T47D (cell line): ENCODE measurements around the gene DNM3.

Experiments
- DNase-seq, 2 experiments: peaks; one replicate each; pipeline versions ENCODE4 v3.0.0 to v3.0.0-alpha.2; 2011 to 2012; ENCODE audit warnings: low read depth in 1 of 2, low spot score in 1 of 2
- JUND ChIP-seq: IDR thresholded peaks from 2 replicates; pipeline ENCODE4 v1.6.1; 2012; ENCODE audit warnings: low read depth
- in situ Hi-C: cut with HindIII; loops from 2 replicates; pipeline ENCODE4 v1.10.0; 2016; ENCODE audit warnings: low sequenced_read_pairs, low pct_unique_long_range_greater_than_20kb

Gene DNM3

DNA sequence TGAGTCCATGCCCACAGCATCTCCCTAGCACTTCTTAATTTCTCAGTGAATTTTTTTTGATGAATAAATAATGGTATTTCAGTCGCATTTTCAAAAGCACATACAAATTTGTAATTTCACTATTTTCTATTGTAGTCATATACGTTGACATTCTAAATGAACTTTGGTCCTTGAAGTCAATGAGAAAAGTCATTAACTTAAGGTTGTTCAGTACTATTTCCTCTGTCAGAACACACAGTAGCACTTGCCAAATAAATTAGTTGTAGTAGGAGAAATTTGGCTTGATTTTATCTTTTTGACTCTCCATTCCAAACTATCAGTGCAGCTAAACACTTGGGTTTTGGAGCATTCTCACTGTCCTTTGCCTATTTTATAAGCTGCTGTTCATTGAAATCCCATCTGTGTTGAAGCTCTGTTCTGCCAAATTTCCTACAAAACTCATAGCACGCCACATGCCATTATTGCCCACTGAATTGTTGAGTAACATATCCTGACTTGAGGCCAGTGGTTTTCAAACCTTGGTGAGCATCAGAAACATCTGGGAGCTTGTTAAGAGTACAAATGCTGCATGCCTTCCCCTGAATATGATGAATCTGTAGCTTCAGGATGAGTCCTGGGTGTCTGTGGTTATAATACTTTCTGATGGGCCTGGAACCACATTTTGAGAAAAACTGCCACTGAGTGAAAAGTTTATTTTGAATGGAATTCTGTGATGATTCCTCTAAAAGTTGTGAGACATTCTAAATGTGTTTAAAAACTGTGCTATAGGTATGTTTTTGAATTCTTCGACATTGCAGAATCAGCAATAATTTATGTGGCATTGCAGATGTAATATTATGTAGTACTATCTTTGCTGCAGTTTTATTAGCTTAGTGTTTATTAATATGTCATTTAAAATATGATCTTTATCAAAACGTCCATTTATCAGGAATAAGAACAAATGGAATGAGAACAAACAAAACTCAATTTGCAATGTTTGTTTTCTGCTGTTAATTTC is 78.9 kb downstream of the DNM3 start:
- in situ Hi-C loops, result no loop called here
- no peak for TF ChIP-seq JUND
- no peak for DNase-seq

DNA sequence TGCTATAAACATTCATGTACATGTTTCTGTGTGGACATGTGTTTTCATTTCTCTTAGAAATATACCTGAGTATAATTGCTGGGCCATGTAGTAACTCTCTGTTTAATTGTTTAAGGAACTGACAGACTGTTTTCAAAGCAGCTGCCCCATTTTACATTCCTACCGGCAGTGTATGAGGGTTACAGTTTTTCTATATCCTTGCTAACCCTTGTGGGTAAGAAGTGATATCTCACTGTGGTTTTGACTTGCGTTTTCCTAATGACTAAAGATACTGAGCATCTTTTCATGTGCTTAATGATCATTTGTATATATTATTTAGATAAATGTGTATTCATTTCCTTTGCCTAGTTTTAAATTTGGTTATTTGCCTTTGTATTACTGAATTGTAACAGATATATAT is 81.7 kb downstream of the DNM3 start:
- DNase-seq, result no peak
- in situ Hi-C loops, result no loop called here
- TF ChIP-seq JUND, result no peak

DNA sequence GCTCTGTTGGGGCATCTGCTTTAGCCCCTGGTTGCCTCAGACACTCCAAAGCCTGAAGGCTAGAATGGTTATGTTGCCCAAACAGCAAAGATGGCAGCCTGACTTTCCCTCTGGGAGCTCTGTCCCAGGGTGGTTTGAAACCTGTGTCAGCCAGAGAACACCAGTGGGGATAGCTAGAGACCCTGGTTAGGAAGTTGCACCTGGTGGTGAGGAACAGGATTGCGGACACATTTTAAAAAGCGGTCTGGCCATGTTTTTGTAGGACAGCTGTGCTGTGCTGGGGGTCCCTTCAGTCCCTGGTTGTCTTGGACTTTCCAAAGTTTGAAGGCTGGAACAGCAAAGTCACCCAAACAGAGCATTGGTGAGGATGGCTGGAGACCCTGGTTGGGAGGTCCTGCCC is 87.8 kb downstream of the DNM3 start:
- no peak for TF ChIP-seq JUND
- no peak for DNase-seq
- in situ Hi-C loops, result no loop called here

DNA sequence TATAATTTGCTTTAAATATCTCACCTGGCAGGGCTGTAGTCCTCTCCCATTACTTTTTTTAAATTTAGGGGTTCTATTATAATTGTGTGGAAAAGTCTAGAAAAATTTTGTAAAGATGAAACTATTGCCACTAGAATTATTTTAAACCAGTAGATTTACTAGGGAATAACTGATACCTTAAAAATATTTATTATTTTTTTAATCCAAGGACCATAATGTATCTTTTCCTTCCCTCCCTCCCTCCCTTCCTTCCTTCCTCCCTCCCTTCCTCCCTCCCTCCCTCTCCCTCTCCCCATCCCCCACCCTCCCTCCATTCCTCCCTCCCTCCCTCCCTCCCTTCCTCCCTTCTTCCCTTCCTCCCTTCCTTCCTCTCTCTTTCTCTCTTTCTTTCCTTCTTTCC is 90.5 kb downstream of the DNM3 start:
- in situ Hi-C loops, result no loop called here
- no peak for TF ChIP-seq JUND
- no peak for DNase-seq

DNA sequence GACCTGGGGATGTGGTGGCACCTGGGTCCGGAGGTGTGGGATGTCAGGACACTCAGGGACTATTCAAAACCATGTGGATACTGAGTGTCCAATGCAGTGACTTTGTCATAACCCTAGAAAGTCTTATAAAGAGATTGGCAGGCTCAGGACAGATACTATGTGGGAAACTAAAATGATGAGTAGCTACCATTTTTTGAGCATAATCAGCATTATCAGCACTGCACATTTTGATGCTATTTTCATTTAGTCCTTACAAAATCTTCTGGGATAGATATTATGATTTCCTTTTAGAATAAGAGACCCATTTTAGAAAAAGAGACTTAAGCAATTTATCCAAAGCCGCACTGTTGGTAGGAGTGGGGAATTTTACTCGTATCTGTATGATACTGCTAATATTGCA is 93.4 kb downstream of the DNM3 start:
- TF ChIP-seq JUND, result no peak
- in situ Hi-C loops, result no loop called here
- no peak for DNase-seq

DNA sequence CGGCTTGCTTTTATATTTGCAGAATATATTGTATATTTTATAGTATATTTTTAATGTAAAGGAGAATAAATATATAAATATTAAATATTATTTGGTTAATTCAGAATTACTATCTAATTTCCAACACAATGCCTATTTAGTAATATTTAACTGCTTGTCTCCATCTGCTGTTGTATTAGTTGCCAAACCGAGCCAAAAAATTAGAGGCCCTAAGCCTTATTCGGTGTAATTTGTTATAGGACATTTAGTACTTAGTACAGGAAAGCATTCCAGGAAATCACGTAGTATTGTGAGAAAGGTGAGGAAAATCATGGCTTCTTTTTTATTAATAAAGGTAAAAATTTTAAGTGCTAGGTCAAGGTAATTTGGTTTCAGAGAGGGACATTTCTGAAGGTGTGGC is 93.8 kb downstream of the DNM3 start:
- no peak for DNase-seq
- in situ Hi-C loops, result no loop called here
- no peak for TF ChIP-seq JUND

DNA sequence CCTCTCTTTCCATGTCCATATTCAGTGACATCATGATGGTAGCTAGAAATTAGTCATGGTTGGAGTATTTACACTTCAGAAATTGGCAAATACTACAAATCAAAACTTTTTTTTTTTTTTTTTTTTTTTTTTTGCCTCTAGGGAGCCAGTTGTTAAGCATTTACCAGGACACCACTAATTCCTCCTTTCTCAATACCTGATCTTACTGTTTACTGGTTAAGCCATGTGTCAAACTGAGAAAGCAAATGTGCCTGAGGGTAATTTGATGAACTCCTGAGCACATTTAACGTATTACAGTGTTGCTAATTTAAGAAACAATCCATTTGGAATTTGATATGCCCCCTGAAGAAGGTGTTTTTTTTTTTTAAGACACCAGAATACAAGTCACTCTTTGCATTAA is 94.4 kb downstream of the DNM3 start:
- DNase-seq, result no peak
- TF ChIP-seq JUND, result no peak
- in situ Hi-C loops, result no loop called here

DNA sequence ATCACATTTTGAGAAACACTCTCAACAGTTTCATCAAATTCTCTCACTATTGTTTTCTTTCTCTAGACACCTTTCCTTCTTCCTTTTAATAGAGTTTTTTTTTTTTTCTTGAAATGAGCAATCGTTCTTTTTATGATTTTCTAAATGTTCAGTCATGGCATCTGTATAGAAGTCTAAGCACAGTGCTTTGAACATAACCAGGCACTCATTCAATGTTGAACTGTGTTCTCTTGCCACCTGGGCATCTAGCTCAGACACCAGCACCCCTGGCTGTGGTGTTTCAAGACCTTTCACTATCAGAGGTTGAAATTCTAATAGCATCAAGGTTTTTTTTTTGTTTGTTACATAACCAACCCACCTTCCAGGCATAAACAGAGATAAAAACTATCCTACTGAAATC is 96.6 kb downstream of the DNM3 start:
- in situ Hi-C loops, result no loop called here
- TF ChIP-seq JUND, result no peak
- no peak for DNase-seq

DNA sequence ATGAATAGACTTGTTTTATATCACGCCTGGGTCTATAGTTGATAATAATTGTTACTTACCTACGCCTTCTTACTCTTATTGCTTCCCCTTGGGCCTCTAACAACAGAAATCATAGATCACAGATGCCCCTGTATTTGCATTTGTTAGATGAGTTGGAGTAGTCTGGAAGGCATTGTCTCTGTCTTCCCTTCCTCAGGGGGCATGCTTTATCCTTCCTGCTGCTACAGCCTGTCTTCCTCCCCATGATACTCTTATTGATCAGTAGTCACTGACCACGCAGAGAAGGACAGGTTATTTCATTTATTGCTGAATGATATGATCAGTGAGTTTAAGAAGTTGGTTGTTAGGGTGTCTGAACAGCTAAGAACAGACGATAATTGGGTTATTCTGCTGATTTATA is 98.4 kb downstream of the DNM3 start:
- in situ Hi-C loops, result no loop called here
- no peak for DNase-seq
- TF ChIP-seq JUND, result no peak

DNA sequence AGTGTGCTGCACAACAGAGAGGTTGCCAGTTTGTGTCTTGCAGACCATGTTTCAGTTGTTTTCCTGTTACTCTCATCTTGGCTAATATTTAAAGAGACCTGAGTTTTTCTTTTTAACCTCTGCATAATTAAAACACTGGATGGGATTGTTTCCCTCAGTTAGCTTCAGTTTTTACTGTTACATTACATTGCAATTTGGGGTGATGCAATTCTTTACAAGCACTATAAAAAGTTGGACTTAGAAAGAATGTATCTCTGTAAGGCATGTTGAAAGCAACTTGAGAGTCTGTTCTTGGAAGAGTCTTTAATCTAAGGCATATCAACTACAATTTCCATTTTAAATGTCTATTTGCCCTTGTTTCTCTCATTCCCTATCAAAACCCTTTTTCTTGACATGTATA is 99.1 kb downstream of the DNM3 start:
- no peak for TF ChIP-seq JUND
- in situ Hi-C loops, result no loop called here
- no peak for DNase-seq

DNA sequence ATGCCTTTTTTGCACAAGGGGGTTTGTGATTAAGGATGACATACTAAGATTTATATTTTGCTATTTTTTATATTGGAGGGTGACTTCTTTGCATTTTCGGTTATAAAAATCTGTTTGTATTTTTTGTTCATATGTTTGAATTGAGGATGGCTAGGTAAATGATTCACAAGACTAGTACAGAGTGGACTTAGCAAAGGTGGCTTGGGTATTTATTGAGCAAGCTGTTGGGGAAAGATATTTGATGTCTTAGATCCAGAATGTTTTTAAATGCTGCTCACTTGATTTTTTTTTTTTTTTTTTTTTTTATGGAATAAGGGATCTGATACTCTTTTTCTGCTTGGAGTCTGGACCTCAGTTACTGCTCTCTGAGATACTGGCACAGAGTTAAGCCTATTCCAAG is 100.6 kb downstream of the DNM3 start:
- DNase-seq, result no peak
- no peak for TF ChIP-seq JUND
- in situ Hi-C loops, result no loop called here

DNA sequence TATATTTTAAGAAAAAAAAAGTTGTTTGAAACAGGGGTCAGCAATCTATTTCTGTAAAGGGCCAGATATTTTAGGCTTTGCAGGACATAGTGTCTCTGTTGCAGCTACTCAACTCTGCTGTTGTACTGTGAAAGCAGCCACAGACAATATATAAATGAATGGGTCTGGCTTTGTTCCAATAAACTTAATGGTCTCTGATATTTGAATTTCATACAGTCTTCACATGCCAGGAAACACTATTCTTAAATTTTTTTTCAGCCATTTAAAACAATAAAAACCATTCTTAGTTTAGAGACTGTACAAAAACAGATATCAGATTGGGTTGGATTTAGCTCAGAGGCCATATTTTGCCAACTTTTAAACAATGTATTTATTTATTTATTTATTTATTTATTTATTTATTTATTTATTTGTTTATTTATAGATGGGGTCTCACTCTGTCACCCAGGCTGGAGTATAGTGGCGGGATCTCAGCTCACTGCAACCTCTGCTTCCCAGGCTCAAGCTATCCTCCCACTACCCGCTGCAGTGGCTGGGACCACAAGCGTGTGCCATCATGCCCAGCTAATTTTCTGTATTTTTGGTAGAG is 102.8 kb downstream of the DNM3 start:
- DNase-seq, result no peak
- in situ Hi-C loops, result no loop called here
- no peak for TF ChIP-seq JUND

DNA sequence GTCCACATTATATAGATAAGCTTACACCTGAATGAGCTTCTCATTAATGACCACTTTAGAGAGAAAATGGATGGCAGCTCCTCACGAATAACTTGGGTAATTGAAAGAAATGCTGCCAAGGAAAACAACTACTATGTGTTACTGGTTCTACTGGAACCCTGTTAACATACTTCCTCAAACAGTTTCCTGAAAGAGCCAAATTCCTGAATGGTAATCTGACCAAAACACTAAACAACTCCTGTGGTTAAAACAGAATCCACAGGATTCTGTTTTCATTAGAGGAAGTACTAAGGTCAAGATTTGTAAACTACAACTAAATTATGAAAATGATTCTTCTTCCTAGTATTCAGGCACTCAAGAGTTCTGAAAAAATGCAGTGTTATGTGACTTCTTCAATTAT is 107.2 kb downstream of the DNM3 start:
- in situ Hi-C loops, result no loop called here
- DNase-seq, result peak; percentile 29 to 80
- TF ChIP-seq JUND, result peak; percentile 12; the same call in 1 of the 2 replicates
